K562 (cell line): ENCODE results near the gene COX4I2. TPM values are rescaled to one million over a fixed set of nuclear protein-coding genes. Genes with fewer than 3 reads are reported as not detected.

Experiments used
- BACH1 ChIP-seq: fragments of 200-800 bp; sonication (Bioruptor generic); IDR thresholded peaks from 2 replicates; pipeline ENCODE4 v1.6.1; 2016; ENCODE audit warnings: missing genetic modification characterization, missing compliant biosample characterization
- CEBPG ChIP-seq, 3 experiments: fragments of 200-800 bp in 1 of 3; sonication (Bioruptor generic) in 1 of 3; sonication (generic) in 1 of 3; formaldehyde crosslinking in 1 of 3; IDR thresholded peaks in 2 of 3; conservative IDR thresholded peaks in 1 of 3; 2 replicates each; pipeline versions ENCODE4 v1.6.1 to v1.8.0; 2016 to 2022; ENCODE audit warnings: missing compliant biosample characterization in 2 of 3, missing genetic modification characterization in 2 of 3, mild to moderate bottlenecking in 1 of 3, missing genetic modification reagents in 1 of 3
- DMBX1 ChIP-seq: fragments of 250-450 bp; sonication (Bioruptor Pico); IDR thresholded peaks from 2 replicates; pipeline ENCODE4 v1.8.0; 2022; ENCODE audit warnings: inconsistent platforms, mild to moderate bottlenecking, moderate library complexity, borderline replicate concordance
- ERF ChIP-seq: fragments of 450-650 bp; formaldehyde crosslinking; IDR thresholded peaks from 2 replicates; pipeline ENCODE4 v1.4.0; 2020; ENCODE audit warnings: mild to moderate bottlenecking, mixed read lengths
- ESRRB ChIP-seq: fragments of 250-450 bp; sonication (Bioruptor Pico); IDR thresholded peaks from 2 replicates; pipeline ENCODE4 v1.5.0; 2020; ENCODE audit warnings: mild to moderate bottlenecking, moderate library complexity, borderline replicate concordance
- ETV5 ChIP-seq: sonication (generic); formaldehyde crosslinking; IDR thresholded peaks from 2 replicates; pipeline ENCODE4 v1.4.0; 2020; ENCODE audit warnings: low read depth, mild to moderate bottlenecking, missing genetic modification reagents
- FOXK1 ChIP-seq: sonication (generic); formaldehyde crosslinking; IDR thresholded peaks from 2 replicates; pipeline ENCODE4 v1.8.0; 2022; ENCODE audit warnings: missing genetic modification reagents, mild to moderate bottlenecking, borderline replicate concordance
- FOXK2 ChIP-seq, 2 experiments: fragments of 450-650 bp; IDR thresholded peaks in 1 of 2; conservative IDR thresholded peaks in 1 of 2; 2 replicates each; pipeline ENCODE4 v1.6.1; 2016; ENCODE audit warnings: low read depth in 2 of 2, mild to moderate bottlenecking in 1 of 2
- HDAC1 ChIP-seq, 2 experiments: fragments of 450-650 bp; IDR thresholded peaks; 2 replicates each; pipeline ENCODE4 v1.6.1; 2016 to 2017; ENCODE audit warnings: inconsistent platforms in 1 of 2, mild to moderate bottlenecking in 1 of 2, moderate library complexity in 1 of 2
- KAT2B ChIP-seq: IDR thresholded peaks from one replicate; pipeline ENCODE4 v1.6.1; 2012; ENCODE audit warnings: low read depth, mild to moderate bottlenecking, control low read depth, inconsistent platforms, low read length, moderate library complexity
- MCM5 ChIP-seq: fragments of 450-650 bp; IDR thresholded peaks from 2 replicates; pipeline ENCODE4 v1.6.1; 2016; ENCODE audit warnings: low read depth
- NRF1 ChIP-seq, 2 experiments: fragments of 450-650 bp; IDR thresholded peaks in 1 of 2; conservative IDR thresholded peaks in 1 of 2; 2 replicates each; pipeline ENCODE4 v1.6.1; 2014; ENCODE audit warnings: mild to moderate bottlenecking in 2 of 2
- OTX1 ChIP-seq: fragments of 450-650 bp; formaldehyde crosslinking; IDR thresholded peaks from 2 replicates; pipeline ENCODE4 v1.4.0; 2022; ENCODE audit warnings: mild to moderate bottlenecking
- PHB2 ChIP-seq: fragments of 450-650 bp; IDR thresholded peaks from 2 replicates; pipeline ENCODE4 v1.6.1; 2017; ENCODE audit warnings: low read depth
- RBBP5 ChIP-seq: fragments of 200-600 bp; sonication (generic); IDR thresholded peaks from 2 replicates; pipeline ENCODE4 v1.6.1; 2012; ENCODE audit warnings: borderline replicate concordance, mild to moderate bottlenecking, low read length, control low read depth, inconsistent platforms; ENCODE audit not compliant: insufficient read depth, poor library complexity, severe bottlenecking
- SIN3B ChIP-seq: fragments of 450-650 bp; IDR thresholded peaks from 2 replicates; pipeline ENCODE4 v1.6.1; 2017; ENCODE audit warnings: low read depth, mild to moderate bottlenecking, moderate library complexity
- SLC30A9 ChIP-seq: fragments of 250-450 bp; sonication (Bioruptor Pico); IDR thresholded peaks from 2 replicates; pipeline ENCODE4 v1.8.0; 2022; ENCODE audit warnings: mild to moderate bottlenecking, moderate library complexity
- SMC3 ChIP-seq: conservative IDR thresholded peaks from 2 replicates; pipeline ENCODE4 v1.6.1; 2011; ENCODE audit warnings: low read depth, low read length, improper control_type of control experiment; ENCODE audit not compliant: insufficient read depth
- ZNF3 ChIP-seq: fragments of 250-450 bp; sonication (Bioruptor Pico); IDR thresholded peaks from 2 replicates; pipeline ENCODE4 v1.5.0; 2021; ENCODE audit warnings: mild to moderate bottlenecking, moderate library complexity
- polyA plus RNA-seq, 8 experiments: library from polyadenylated mRNA; depleted of rRNA in 4 of 8; stranded (reverse) in 5 of 8; unstranded in 3 of 8; fragments of >200 nt; fragmentation: Nextera tagmentation in 2 of 8; fragmentation: Illumina TruSeq in 1 of 8; extraction: Ambion mirVana in 2 of 8; extraction: Trizol in 1 of 8; gene quantifications; 2 replicates each; pipeline versions ENCODE4 v1.2.1 to v1.2.3, GENCODE V29; 2011 to 2014; ENCODE audit warnings: inconsistent platforms in 1 of 8, missing spikeins in 1 of 8
- total RNA-seq, 7 experiments: library from RNA; depleted of rRNA in 6 of 7; stranded (reverse); fragments of >200 nt in 6 of 7; fragmentation: Illumina TruSeq in 2 of 7; extraction: Trizol in 2 of 7; gene quantifications; 2 replicates each; pipeline versions ENCODE4 v1.2.1 to v1.2.3, GENCODE V29; 2011 to 2021; ENCODE audit warnings: low replicate concordance in 1 of 7
- TF ChIP-seq, protein P1 (sequence below), 2 experiments: fragments of 450-650 bp in 1 of 2; sonication (generic) in 1 of 2; formaldehyde crosslinking; conservative IDR thresholded peaks; 2 replicates each; pipeline versions ENCODE4 v1.4.0 to v1.8.1; 2020 to 2022; ENCODE audit warnings: mild to moderate bottlenecking in 1 of 2, missing genetic modification reagents in 1 of 2
- TF ChIP-seq, protein P2 (sequence below): sonication (generic); formaldehyde crosslinking; IDR thresholded peaks from 2 replicates; pipeline ENCODE4 v1.8.1; 2022; ENCODE audit warnings: missing genetic modification reagents
- TF ChIP-seq, protein P3 (sequence below): sonication (generic); IDR thresholded peaks from 2 replicates; pipeline ENCODE4 v1.6.1; 2016

The COX4I2 gene
- total and polyA plus RNA-seq, 9 of the 15 experiments (the other 6 are each of a cell fraction or from before 2014, with no cell fraction given), result not detected

DNA sequence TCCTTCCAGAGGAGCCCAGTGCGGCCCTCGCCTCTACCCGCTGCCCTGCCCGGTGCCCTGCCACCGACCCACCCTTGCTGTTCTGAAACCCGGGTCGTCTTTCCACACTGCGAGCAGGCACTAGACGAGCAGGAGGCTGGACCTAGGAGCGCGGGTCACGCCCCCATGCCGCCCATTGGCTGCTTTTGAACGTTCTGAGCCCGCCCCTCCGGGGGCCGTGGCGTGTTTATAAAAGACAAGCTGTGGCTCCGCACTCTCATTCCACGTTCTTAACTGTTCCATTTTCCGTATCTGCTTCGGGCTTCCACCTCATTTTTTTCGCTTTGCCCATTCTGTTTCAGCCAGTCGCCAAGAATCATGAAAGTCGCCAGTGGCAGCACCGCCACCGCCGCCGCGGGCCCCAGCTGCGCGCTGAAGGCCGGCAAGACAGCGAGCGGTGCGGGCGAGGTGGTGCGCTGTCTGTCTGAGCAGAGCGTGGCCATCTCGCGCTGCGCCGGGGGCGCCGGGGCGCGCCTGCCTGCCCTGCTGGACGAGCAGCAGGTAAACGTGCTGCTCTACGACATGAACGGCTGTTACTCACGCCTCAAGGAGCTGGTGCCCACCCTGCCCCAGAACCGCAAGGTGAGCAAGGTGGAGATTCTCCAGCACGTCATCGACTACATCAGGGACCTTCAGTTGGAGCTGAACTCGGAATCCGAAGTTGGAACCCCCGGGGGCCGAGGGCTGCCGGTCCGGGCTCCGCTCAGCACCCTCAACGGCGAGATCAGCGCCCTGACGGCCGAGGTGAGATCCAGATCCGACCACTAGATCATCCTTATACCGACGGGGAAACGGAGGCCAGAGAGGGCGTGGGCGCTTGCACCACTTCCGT is 32.4 kb upstream of the COX4I2 start, which contains the start of gene ID1 (continued):
- TF ChIP-seq DMBX1 (CRISPR knock-in tag) (no peak), KAT2B (no peak), RBBP5 (peak; percentile 89), HDAC1 (IDR thresholded peaks at IDR 0.05) (peak; percentile 87 to 95; a peak in 3 of 4 replicates), SMC3 (no peak), ETV5 (CRISPR knock-in tag) (no peak), SLC30A9 (CRISPR knock-in tag) (no peak), BACH1 (tag) (no peak), ZNF3 (no peak), CEBPG (CRISPR knock-in tag; IDR thresholded peaks at IDR 0.05) (0 out of 2 replicates have a peak, but pooled peaks have one; percentile 14), CEBPG (tag; conservative IDR thresholded peaks at IDR 0.05 in 1 of 2, IDR thresholded peaks at IDR 0.05 in 1 of 2) (no peak), MCM5 (no peak), SIN3B (no peak), FOXK2 (conservative IDR thresholded peaks at IDR 0.05 in 1 of 2, IDR thresholded peaks at IDR 0.05 in 1 of 2; ENCODE audit: low read depth in 2 of 2) (peak; percentile 93 to 96), ESRRB (CRISPR knock-in tag) (no peak), PHB2 (no peak), FOXK1 (CRISPR knock-in tag) (peak; percentile 93; the same call in 1 of the 2 replicates), ERF (CRISPR knock-in tag) (no peak), NRF1 (conservative IDR thresholded peaks at IDR 0.05 in 1 of 2, IDR thresholded peaks at IDR 0.05 in 1 of 2) (peak; percentile 69 to 76), OTX1 (CRISPR knock-in tag) (no peak)
- TF ChIP-seq, protein P1, sequence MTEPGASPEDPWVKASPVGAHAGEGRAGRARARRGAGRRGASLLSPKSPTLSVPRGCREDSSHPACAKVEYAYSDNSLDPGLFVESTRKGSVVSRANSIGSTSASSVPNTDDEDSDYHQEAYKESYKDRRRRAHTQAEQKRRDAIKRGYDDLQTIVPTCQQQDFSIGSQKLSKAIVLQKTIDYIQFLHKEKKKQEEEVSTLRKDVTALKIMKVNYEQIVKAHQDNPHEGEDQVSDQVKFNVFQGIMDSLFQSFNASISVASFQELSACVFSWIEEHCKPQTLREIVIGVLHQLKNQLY (CRISPR knock-in tag; conservative IDR thresholded peaks at IDR 0.05), result no peak
- TF ChIP-seq, protein P2, sequence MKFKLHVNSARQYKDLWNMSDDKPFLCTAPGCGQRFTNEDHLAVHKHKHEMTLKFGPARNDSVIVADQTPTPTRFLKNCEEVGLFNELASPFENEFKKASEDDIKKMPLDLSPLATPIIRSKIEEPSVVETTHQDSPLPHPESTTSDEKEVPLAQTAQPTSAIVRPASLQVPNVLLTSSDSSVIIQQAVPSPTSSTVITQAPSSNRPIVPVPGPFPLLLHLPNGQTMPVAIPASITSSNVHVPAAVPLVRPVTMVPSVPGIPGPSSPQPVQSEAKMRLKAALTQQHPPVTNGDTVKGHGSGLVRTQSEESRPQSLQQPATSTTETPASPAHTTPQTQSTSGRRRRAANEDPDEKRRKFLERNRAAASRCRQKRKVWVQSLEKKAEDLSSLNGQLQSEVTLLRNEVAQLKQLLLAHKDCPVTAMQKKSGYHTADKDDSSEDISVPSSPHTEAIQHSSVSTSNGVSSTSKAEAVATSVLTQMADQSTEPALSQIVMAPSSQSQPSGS (CRISPR knock-in tag), result no peak
- TF ChIP-seq, protein P3, sequence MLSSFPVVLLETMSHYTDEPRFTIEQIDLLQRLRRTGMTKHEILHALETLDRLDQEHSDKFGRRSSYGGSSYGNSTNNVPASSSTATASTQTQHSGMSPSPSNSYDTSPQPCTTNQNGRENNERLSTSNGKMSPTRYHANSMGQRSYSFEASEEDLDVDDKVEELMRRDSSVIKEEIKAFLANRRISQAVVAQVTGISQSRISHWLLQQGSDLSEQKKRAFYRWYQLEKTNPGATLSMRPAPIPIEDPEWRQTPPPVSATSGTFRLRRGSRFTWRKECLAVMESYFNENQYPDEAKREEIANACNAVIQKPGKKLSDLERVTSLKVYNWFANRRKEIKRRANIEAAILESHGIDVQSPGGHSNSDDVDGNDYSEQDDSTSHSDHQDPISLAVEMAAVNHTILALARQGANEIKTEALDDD, result no peak
